Measurements from ENCODE around the gene LTK.
A peak's percentile ranks its signal among the peaks of the same experiment; 100 is the strongest.

Gene LTK

DNA sequence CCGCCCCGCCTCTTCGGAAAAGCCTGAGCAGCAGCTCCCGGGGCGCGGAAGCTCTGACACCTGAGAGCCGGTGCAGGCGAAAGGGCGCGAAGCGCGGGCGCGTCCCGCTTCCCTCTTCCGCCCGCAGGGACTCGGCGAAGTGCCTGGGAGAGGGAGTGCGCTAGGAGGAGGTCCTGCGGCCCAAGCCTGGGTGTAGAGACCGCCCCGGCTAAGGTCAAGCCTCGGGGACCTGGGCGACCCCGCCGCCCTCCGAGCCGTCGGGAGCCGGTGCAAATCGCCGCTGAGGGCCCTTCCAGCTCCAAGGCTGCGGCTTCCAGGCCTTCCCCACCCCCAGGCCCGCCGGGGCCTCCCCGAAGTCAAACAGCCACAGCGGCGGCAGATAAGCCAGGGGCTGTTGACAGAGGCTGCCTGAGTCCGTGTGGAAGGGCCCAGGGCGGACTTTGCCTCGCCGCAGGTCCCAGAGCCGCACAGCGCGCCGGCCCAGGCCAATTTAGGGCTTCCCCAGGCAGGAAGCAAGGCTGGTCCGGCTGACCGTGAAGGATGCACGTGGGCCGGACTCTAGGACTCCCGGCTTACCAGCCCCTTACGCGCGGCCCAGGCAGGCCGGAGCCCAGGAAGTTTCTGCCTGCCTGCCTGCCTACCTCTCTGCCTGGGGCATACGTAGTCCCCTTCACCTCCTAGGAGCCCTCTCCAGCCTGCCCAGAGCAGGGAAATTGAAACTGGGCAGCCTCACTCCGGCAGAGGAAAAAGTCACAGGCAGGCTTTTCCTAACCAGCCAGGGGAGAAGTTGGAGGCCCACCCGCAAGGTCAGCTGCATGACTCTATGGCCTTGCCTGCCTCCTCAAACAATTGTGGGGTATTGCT is 17.7 kb downstream of the LTK start:
- no peak for DNase-seq

DNA sequence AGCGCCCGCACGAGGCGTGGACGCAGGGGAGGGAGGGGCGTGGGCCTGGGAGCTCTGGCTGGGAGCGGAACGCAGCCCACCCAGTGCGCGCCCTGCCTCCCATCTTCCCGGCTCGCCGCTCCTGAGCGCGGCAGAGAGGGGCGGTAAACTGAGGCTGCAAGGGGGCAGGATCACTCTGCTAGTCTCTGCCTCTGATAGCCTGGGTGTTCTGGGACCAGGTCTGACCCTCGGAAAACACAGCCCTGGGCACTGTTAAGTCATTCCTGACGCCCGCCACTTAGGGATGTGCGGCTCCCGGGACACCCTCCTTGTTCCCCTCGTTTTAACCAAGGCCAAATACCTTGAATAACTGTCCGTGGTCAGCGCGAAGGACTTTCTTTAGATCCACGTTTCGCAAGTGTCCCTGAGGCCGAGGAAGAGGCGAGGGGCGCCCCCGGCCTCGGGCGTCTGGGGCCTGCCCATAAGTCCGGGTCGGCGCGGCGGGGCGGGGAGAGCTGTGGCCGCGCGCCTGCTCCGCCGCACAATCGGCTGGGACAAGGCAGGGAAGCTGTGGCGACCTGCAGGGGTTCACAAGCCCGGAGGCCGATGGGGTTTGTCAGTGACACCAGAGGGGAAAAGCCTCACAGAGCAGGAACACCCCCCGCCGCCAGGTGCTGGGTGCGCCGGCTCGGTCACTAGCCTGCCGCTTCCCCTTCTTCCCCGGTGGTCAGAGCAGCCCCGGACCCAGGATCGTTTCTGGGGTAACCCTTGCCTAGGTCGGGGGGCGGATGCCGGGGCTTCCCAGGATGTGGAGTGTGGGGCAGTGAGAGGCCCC is 18.5 kb downstream of the LTK start:
- DNase-seq, result peak; percentile 59

DNA sequence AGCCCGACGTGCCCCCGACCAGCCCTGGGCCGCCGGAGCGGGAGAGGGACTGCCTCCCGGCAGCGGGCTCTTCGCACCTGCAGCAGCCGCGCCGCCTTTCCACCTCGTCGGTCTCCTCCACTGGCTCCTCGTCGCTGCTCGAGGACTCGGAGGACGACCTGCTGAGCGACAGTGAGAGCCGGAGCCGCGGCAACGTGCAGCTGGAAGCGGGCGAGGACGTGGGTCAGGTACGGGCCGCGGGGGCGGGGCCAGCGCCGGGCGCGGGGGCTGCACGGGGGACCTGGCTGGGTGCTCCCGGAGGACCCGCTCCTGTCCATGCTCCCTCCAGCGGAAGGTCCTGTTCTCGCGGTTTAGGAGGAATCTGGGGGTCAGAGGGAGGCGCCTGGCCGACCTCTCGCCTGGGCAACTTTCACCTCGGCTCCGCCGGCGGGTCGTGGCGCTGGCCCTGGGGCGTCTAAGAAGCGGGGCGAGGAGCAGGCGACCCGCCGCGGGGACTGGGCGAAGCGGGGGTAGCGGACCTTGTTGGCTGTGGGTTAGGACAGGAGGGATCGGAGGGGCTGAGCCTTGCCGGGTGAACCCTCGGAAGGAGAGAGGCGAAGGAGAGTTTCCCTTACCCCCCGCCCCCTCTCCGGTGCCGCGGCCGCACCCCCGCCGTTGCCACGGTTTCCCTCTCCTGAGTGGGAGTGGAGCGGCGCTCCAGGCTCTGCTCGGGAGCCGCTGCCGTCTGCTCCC is 19.3 kb downstream of the LTK start:
- DNase-seq, result peak; percentile 62

DNA sequence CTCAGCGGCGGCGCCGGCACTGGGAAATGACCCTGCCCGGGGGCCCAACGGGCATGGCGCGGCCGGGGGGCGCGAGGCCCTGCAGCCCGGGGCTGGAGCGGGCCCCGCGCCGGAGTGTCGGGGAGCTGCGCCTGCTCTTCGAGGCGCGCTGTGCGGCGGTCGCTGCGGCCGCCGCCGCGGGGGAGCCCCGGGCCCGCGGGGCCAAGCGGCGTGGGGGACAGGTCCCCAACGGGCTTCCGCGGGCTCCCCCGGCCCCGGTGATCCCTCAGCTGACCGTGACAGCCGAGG is 19.8 kb downstream of the LTK start:
- no peak for DNase-seq

DNA sequence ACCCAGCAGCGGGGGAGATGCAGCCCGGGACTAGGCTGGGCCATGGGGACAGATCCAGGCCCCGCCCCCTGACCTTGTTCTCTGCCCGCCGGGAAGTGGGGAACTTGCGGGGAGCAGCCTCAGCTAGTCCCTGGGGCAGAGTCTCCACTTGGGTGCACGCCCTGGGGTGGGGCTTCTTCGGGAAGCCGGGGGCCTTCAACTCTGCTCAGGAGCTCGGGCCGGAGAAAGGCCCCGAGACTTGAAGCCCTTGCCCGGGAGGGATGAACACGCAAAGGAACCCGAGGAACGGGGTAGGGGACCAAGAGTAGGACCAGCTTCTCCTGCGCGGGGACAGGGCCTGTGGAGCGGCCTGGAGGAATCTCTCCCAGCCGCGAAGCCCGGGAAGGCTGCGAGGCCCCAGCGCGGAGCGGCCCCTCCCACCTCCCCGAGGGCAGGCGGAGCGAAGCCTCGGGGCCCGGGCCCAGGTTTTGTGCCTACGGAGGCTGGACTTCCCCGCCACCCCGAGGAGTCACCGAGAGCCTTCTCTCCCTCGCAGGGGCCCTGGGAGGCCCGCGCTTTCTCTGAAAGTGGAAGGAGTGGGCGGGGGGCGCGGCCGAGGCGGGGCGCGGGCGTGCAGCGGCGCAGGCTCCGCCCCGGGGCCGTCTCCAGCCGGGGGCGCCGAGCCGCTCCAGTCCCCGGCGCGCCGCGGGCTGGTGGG is 20.3 kb downstream of the LTK start, which contains the start of gene ITPKA:
ITPKA (plus strand) TSS at position 670 of the 697 bp plus-strand sequence. CDS start 54 bp downstream, outside the sequence.
- DNase-seq, result peak; percentile 95

DNA sequence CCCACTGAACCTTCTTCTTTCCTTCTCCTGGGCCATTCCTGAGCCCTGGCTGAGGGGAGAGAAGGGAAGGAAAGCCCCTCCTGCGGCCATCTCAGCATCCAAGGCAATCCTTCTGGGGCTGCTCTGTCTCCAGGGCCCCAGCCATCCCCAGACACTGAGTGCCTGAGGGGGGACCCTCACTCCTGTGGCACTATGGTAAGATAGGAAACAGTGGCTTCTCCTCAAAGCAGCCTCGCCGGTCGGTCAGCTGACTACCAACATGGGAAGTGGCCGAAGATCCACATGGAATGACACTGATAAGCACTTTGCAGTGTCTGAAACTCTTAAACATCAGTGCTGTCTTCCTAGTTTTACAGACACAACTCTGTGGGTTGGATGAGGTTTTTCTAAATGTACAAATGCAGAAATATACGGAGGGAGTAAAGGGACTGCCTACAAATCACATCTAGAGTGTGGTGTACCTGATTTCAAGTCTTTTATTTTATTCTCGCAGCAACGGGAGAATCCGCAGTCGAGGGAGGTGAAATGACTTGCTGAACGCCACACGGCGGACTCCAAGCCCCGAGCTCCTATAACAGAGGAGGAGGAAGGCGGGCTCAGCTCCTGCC is 20.9 kb downstream of the LTK start:
- DNase-seq, result peak; percentile 24

DNA sequence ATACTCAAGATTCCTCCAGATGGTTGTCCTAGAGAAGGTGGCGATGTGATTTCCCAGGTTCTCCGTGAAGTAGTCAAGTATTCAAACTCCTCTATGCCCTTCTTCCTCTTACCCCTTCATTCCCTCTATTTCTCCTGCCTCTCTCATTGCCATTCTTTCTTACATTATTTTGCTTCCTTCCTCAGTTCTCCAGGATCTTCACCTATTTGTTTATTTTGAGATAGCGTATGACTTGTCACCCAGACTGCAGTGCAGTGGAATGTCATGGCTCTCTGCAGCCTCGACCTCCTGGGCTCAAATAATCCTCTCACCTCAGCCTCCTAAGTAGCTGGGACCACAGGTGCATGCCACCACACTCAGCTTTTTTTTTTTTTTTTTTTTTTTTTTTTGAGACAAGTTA is 21.7 kb downstream of the LTK start:
- DNase-seq, result no peak

DNA sequence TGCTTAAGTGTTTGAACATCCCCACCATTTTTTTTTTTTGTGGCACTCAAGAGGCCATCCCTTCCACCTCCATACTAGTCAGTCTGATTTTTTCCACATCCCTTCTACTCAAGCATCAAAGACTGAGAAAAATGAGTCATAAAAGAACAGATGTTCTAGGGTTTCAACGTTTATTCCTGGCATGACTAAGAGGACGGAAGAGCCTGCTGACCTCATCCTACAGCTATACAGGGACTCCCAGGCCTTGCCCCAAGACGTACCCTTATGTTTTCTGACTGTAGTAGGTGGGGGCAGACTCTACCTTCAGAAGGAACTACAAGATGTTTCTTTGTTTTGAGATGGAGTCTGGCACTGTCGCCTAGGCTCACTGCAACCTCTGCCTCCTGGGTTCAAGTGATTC is 23.3 kb downstream of the LTK start:
- DNase-seq, result peak; percentile 61

DNA sequence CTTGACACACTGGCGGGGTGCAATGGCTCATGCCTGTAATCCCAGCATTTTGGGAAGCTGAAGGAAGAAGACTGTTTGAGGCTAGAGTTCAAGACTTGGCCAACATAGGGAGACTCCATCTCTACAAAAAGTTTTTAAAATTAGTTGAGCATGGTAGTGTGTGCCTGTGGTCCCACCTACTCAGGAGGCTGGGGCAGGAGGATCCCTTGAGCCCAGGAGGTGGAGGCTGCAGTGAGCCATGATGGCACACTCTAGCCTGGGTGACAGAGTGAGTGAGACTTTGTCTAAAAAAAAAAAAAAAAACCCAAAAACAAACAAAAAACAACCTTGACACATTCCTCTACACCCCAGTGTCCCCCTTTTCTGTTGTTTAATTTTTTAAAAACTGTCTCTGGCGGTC is 24.0 kb downstream of the LTK start:
- DNase-seq, result no peak

DNA sequence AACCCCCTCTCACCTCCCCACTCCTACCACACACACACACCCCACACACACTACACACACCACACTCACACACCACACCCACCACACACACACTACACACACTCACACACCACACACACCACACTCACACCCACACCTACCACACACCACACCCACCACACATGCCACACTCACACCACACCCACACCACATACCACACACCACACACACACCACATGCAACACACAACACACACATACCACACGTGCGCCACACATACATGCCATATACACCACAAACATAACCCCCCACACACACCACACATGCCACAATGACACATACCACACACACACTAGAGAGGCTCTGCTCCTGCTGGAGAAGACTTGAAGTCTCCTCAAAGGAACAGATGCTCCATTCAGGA is 25.8 kb downstream of the LTK start:
- DNase-seq, result peak; percentile 70

DNA sequence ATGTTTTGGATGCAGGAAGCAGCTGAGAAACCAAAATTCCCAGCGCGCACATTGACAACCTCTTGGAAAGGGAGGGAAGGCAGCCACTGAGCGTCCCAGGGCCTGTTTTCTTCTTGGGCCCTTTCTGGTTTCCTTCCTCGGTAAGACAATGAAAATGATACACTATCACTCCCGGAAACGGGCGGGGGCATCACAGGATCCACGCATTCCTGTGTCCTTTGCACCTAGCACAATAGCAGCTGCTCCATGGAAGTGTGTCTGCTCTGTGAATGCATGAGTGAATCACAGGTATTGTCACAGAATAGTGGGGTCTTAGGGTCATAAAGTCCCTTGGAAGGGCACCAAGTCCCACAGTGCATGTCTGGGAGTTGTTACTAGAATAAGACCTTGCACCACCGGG is 26.2 kb downstream of the LTK start:
- DNase-seq, result no peak

DNA sequence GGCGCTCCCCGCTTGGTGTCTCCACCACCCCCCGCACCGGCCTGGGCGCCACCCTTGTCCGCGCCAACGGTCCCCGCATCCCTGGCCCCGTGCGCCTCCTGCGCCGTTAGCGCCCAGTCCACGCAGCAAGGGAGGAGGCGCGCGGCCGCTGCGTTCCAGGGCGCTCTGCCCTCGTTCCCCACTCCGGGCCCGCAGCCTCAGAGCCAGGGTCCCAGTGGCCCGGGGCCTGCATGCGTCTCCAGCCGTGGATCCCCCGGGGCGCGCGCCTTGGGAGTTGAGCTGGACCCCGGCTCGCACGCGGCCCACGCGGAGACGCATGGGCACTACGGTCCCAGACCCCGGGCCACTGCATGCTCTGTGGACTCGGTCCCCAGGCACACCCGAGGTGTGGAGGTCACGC is 27.3 kb downstream of the LTK start:
- no peak for DNase-seq

DNA sequence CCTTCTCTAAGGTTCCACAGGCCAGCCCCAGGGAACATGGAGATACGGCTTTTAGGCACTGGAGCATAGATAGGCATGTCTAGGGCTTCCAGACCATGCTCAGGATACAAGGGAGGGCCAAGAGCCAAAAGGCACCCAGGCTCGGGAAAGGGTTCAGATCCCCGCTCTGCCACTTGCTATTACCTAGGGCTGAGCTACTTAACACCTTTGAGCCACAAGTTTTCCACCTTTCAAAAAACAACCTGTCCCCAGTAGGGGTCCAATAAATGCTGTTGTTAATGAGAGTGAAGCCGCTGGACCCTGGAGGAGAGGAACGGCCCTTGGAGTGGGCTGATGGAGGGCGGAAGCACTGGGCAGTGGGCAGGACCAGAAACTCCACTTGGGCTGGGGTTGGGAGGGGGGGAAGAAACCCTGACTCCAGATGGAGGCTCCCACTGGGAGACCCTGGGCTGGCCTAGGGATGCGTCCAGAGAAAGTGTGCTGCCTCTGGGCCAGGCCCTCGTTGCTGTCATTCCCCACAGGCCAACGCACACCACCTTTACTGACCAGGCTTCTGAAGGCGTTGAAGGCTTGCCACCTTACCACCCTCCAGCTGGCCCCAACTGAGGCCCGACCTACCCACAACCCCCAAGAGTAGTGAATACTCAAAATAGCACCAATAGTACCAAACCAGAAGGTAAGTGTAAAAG is 28.5 kb downstream of the LTK start:
- no peak for DNase-seq

DNA sequence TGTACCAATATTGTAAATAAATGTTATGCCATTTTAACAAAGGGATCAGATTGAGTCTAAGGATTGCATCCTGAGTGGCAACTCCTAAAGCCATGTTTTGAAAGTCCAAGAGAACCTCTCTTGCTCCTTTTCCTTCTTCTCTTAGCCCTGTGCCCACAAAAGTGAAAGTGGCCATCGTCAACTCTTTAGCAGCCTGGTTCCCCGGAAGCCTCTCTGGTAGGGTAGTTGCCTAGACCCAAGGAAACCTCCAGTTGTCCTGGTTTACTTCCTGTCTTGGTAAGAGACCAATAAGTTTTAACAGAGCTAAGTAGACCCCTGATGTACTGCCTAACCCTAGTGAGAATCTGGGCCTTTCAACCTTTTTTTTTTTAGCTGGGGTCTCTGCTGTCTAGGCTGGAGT is 30.1 kb downstream of the LTK start:
- peak; percentile 34 for DNase-seq

DNA sequence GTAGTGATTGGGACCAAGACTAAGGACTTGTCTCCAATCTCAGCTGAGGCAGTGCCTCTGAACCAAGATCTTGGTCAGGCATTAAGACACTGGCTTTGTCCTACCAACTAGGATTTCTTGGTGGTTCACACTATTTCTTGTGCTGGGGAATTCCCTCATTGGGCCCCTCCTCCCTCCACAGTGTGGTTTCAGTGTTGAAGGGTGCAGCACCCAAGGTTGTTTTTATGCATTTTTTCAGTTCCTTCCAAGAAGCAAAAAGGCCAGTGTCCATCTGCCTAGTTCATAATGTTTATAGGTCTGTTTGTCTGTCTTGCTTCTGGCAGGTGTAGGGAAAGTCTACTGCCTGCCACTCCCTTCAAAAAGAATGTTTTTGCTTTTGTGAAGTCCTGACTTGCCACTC is 30.5 kb downstream of the LTK start:
- DNase-seq, result peak; percentile 55

DNA sequence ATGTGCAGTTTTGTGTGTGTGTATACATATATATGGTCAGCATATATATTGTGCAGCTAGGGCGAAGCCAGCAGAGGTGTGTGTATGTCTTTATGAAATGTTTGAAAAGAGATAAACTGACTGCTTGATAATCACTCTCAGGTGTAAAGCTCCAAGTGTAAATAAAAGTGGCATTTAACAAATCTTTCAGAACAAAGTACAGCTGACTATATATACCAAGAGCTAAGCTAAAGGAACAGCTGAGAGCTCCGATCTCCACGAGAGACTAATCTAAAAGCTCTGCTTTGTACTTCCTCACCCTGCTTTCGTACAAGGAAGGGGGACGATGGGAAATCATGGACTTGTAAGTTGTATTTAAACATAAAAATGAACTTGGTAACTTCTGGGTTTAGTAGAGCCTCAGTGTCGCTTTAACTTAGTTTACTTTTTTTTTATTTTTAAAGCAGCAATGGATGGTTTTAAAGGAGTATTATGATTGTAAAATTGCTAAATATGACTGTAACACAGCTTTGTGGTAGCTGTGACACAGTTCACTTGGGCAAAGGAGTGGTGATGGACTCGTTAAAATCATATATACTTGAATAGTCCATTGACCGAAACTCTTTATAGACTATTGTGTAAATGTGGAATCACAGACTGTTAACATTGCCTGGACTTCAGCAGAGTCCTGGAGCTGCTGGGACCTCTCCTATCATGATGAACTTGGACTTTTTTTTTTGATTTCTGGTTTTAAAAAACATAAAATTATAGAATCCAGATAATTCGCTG is 31.3 kb downstream of the LTK start:
- no peak for DNase-seq

DNA sequence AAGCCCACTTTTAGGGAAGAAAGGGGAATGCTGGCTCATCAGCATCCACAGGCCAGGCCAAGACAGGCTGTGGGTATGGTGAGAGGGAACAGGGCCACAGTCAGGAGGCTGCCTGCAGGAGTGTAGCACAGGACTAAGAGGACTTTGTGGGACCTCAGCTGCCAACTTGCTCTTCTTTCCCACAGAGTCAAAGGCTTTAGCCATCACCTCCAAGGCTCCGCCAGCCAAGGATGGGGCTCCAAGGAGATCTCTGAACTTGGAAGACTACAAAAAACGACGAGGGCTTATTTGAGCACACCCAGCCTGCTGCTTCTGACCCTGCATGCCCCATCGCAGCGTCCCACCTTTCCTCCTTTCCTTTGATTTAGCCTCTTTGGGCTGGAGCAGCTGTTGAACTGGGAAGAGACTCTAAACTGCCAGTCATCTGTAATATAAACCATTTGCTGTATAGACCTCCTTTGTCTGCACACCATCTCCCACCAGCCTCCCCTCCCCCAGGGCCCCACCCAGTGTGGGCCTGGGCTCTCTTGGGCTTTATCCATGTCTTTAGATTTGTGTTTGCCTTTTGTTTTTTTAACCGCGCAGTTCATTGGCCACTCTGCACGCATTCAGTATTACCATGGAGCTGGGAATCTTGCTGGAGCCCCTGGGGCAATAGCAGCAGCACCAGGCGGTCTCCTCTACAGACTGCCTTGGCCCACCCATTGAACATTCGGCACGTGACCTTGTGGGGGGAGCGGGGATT is 33.1 kb downstream of the LTK start:
- no peak for DNase-seq

DNA sequence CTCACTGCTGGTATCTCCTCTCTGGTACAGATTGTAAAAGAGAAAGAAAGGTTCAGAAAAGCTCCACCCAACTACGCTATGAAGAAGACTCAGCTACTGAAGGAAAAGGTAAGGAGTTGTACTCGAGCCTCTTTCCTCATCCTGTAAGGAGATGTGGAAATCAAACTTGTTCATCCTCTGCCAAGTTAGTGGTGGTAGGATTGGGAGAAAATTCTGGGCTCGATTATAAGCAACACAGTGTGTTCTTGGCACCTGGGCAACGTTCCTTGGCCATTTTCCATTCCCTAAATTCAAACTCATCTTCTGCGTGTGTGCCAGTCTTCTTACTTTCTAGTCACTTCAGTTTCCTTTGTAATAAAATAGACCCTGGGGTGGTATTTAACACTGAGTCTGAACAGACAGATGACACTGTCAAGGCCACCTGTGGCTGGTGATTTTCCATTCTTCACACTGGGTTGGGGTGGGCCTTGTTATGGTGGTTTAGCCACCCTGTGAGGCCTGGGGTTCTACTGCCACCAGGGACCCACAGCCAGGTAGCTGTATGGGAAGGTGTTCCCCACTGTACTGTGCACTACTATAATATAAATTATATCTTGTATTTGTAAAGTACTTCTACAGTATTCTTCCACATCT is 37.1 kb downstream of the LTK start:
- no peak for DNase-seq

DNA sequence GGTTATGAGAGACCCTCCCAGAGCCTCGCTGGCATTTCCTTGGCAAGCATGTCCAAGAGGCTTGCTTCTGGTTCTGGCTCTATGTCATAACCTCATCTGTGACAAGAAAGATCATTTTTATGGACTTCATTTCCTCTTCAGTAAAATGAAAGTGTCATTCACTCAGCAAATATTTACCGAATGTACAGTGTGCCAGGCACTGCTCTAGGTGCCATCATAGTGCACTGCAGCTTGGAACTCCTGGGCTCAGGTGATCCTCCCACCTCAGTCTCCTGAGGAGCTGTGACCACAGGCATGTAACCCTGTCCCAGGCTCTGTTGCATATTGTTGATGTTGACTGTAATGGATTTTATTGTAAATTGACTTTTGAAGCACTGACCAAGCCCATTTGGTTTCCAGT is 38.7 kb downstream of the LTK start:
- DNase-seq, result no peak

DNA sequence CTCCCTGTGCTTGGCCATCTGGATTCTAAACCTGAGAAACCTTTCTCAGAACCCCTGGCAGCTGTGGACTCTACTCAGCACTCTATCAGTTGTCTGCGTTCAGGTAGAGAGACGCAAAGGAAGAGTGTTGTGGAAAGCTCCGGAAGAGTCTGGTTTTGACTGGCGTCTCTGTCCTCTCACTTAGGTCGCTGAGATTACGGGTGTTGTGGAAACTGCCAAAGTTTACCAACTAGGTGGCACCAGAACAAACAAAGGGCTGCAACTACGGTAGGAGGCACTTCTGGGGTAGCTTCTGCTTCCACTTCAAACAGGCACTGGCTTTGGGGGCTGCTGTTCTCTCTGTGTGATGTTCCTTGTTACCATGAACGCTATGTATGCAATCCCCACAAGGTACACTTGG is 39.2 kb downstream of the LTK start:
- no peak for DNase-seq
